GM21717 (cell line): ENCODE results near the gene PIM1.
"Not testable (repeated sequence)": the region's sequence is repeated elsewhere in the genome, so short reads cannot be mapped to it uniquely, and the experiment has no call there.

Experiments used
- ATAC-seq: cut with Tn5 transposase; IDR thresholded peaks from one replicate; pipeline ENCODE4 v1.9.1; 2021; ENCODE audit warnings: mild to moderate bottlenecking, moderate library complexity; ENCODE audit not compliant: unreplicated experiment

The PIM1 gene

GRCh38 chr6:37169496-37170272 lies at the start of gene PIM1:
TSS of gene PIM1 (plus strand) at chr6:37170152. CDS start at chr6:37170576, 424 bp downstream.
- peak; percentile 52 for ATAC-seq

- ATAC-seq, result no peak
These were observed 48.4 kb upstream of the PIM1 start for GRCh38 chr6:37121556-37121955.

- no peak for ATAC-seq
These were observed 47.1 kb upstream of the PIM1 start for GRCh38 chr6:37122861-37123260.

- ATAC-seq, result no peak
These were observed 45.8 kb upstream of the PIM1 start for GRCh38 chr6:37123957-37124729.

DNA sequence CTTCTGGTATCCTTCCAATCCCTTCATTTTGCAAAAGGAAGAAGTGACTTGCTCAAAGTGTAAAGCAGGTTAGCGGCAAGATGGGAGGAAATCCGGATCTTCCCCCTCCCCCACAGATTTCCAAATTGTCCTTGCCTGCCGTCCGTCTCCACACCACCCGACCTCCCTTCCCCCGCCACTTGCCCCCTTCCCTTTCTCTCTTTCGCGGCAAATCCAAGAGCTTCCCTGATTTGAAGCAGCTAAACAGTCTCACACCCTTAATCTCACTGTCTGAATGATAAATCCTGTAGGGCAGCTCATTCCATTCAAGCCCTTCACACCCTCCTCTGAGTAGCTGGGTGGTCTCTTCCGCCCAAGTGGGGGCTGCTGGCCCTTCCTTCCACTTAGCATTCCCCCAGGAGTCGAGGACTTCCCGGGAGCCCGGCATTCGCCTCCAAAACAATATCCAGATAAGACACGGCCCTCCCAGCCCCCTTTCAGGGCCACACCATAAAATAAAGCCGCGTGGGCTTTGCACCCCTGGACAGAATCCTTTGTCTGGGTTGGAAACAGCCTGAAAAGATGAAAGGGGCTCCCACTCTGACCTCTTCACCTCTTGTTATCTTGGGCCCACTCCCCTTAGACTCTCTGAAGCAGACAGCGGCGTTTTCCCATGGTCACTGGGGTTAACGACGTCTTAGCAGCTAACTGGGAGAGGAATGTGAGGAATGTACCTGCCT lies 44.0 kb upstream of the PIM1 start:
- ATAC-seq, result no peak

DNA sequence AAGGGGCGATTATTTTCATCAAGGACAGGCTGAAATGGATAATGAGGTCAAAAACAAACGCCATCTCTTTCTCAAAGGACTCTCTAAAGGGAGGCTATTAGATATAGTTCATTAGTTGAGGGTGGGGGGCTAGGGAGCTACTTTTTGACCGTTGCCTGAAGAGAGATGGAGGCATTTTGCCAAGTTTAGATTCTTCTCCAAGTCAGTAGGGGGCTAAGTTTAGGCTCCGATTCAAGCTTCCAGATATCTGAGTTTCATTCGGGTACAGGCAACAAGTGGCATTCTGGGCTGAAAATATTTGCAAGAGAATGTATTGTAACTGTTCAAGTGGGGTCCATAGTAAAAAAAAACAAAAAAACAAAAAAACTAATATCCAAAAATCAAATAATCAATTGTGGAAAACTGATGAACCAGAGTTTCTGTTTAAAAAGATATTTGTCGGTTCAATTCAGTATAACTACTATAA lies 43.4 kb upstream of the PIM1 start:
- ATAC-seq, result no peak

- no peak for ATAC-seq
These were observed 42.9 kb upstream of the PIM1 start for GRCh38 chr6:37126961-37127616.

DNA sequence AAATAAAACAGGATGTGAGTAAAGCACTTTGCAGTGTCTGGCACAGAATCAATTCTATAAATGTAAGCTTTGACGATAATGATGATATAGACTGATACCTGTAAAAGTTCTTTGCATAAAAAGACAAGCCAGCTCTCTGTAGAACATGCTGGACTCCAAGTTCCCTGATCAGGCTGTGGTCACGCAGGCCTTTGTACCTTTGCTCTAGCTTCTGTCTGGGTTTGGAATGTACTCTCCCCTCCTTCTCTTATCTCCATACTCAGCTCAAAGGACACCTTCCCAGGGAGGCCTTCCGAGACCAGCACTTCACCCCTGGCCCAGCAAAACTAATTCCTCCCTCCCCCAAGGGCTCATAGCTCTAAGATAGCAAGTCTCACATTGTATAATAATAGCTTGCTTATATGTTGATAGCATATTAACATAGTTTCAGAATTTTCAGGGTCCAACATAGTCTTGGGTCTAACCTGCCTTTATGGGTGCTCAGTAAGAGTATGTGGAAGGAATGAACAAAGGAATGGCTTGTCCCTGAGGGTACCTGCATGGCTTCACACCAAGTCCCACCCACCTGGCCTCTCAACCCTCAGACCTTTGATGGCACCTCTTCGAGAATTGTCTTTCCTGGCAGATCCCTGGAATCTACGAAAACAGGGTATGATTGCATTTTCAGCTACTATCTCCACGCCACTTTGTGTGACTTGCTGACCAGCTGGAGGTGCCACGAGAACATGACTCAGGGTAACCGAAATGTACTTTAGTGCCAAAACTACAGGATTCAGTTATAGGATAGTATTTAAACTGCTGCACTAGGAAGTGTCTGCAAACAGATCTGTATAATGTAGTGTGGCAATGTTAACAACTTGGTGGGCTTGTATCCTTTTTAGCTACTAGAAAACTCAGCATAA lies 41.7 kb upstream of the PIM1 start:
- no peak for ATAC-seq

DNA sequence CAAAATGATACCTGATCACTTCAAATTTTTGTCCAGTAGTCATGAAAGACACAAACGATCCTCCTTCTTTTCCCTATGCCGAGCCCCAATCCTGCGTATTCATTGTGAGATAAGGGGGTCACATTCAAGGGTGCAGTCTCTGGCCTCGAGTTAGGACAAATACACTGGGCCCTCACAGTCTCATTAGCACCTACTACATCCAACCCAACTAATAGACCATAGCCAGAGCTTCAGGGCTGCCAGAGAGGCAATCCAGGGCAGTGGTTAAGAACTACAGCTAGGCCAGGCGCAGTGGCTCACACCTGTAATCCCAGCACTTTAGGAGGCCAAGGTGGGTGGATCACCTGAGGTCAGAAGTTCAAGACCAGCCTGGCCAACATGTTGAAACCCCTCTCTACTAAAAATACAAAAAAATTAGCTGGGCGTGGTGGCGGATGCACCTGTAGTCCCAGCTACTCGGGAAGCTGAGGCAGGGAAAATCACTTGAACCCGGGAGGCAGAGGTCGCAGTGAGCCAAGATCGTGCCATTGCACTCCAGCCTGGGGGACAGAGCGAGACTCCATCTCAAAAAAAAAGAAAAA lies 41.0 kb upstream of the PIM1 start:
- not testable (repeated sequence) for ATAC-seq

GRCh38 chr6:37129566-37129965 lies 40.4 kb upstream of the PIM1 start:
- ATAC-seq, result no peak

- ATAC-seq, result no peak
These were observed 39.2 kb upstream of the PIM1 start for GRCh38 chr6:37130704-37131103.

- no peak for ATAC-seq
These were observed 38.6 kb upstream of the PIM1 start for GRCh38 chr6:37131104-37131959.

- no peak for ATAC-seq
These were observed 38.0 kb upstream of the PIM1 start for GRCh38 chr6:37131960-37132253.

- no peak for ATAC-seq
These were observed 35.9 kb upstream of the PIM1 start for GRCh38 chr6:37134036-37134395.

GRCh38 chr6:37134396-37135191 lies 35.4 kb upstream of the PIM1 start:
- ATAC-seq, result no peak

DNA sequence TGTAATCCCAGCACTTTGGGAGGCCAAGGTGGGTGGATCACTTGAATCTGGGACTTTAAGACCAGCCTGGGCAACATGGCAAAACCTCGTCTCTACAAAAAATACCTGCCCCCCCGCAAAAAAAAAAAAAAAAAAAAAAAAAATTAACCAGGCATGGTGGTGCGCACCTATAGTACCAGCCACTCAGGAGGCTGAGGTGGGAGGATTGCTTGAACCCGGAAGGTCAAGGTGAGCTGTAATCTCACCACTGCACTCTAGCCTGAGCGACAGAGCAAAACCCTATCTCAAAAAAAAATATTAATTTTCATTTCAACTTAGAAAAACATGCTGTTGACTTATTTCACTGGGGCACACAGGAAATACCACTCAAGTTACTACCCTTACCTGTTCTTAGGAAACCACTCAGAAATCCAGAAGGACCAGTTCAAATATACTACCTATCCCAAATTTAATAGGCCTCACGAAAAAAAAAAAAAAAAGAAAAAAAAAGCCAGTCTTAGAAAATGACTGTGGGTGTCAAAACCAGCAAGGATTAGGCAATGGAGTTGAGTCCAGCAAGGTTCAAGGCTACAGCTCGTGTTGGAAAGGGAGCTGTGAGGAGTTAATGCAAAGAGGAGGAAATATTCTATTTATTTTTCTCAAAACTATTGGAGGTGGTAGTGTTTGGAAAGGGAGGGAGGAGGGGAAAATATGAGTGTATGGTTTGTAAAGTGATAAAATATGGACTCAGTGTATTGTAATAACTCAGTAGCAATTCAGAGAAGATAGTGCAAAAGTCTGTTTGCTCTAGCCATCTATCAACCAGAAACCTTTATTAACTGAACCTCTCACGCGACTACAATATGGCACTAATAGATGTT lies 33.9 kb upstream of the PIM1 start:
- no peak for ATAC-seq

- ATAC-seq, result no peak
These were observed 33.1 kb upstream of the PIM1 start for GRCh38 chr6:37136821-37137200.
